ENCODE data around the gene SH3BP4.

DNA sequence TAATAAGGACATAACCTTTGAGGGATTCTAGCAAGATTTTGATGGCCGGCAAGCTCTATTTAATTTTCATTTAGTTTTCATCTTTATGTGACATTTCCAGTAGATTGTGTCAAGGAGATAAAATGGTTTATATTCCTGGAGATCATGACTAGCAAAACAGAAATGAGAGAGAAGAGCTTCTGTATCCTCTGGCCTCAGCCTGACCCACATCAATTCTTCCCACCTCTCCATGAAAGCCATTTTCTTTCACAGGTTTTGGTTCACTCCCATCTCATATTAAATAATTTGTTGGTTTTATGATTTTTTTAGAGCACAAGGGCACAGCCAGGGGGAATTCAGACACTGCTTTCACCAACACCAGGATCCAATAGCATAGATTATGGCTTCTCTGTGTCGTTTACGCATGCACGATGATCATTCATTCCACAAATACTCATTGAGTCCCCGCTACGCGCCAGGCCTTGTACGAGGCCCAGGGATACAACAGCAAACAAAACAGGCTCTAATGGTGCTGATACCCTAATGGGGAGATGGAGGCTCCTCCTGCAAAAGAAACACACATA is 85.9 kb downstream of the SH3BP4 start:
- TF ChIP-seq, protein P1, sequence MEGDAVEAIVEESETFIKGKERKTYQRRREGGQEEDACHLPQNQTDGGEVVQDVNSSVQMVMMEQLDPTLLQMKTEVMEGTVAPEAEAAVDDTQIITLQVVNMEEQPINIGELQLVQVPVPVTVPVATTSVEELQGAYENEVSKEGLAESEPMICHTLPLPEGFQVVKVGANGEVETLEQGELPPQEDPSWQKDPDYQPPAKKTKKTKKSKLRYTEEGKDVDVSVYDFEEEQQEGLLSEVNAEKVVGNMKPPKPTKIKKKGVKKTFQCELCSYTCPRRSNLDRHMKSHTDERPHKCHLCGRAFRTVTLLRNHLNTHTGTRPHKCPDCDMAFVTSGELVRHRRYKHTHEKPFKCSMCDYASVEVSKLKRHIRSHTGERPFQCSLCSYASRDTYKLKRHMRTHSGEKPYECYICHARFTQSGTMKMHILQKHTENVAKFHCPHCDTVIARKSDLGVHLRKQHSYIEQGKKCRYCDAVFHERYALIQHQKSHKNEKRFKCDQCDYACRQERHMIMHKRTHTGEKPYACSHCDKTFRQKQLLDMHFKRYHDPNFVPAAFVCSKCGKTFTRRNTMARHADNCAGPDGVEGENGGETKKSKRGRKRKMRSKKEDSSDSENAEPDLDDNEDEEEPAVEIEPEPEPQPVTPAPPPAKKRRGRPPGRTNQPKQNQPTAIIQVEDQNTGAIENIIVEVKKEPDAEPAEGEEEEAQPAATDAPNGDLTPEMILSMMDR (IDR thresholded peaks at IDR 0.05): no peak
- TF ChIP-seq POLR2A (IDR thresholded peaks at IDR 0.05): no peak

Measured in uterus (tissue), 2 donors.